Fibroblast of lung (primary cell): ENCODE results near the gene EBF3. TPM values are rescaled to one million over a fixed set of nuclear protein-coding genes. Genes with fewer than 3 reads are reported as not detected.

Experiments
- DNase-seq, 2 donors: peaks; one replicate each; pipeline versions ENCODE4 v3.0.0 to v3.0.0-alpha.2; 2010; ENCODE audit warnings: low read depth in 2 of 2
- H2AFZ ChIP-seq: 2 replicates; pipeline ENCODE4 v1.5.1; 2012; ENCODE audit warnings: low read length, control low read depth, inconsistent platforms
- H3K27ac ChIP-seq: 2 replicates; pipeline ENCODE4 v1.5.1; 2011; ENCODE audit warnings: low read length, control low read depth; ENCODE audit not compliant: insufficient read depth
- H3K27me3 ChIP-seq: 2 replicates; pipeline ENCODE4 v1.5.1; 2011; ENCODE audit warnings: mild to moderate bottlenecking, low read length; ENCODE audit not compliant: control insufficient read depth, insufficient read depth
- H3K36me3 ChIP-seq: 2 replicates; pipeline ENCODE4 v1.5.1; 2011; ENCODE audit warnings: low read length; ENCODE audit not compliant: control insufficient read depth, insufficient read depth
- H3K4me1 ChIP-seq: 2 replicates; pipeline ENCODE4 v1.5.1; 2011; ENCODE audit warnings: low read length; ENCODE audit not compliant: control insufficient read depth, insufficient read depth; ENCODE audit errors: extremely low read depth
- H3K4me2 ChIP-seq: 2 replicates; pipeline ENCODE4 v1.5.1; 2011; ENCODE audit warnings: low read length, control low read depth; ENCODE audit not compliant: insufficient read depth; ENCODE audit errors: extremely low read depth
- H3K4me3 ChIP-seq, 4 experiments: fragments of 200-600 bp in 1 of 4; sonication (generic) in 1 of 4; replicated peaks in 1 of 4; 2 replicates each; pipeline ENCODE4 v1.5.1; 2011 to 2016; ENCODE audit warnings: low read length in 4 of 4, low read depth in 3 of 4, mild to moderate bottlenecking in 3 of 4, control low read depth in 2 of 4, inconsistent platforms in 1 of 4, mixed read lengths in 1 of 4; ENCODE audit not compliant: insufficient read depth in 1 of 4; ENCODE audit errors: control extremely low read depth in 1 of 4
- H3K79me2 ChIP-seq: 2 replicates; pipeline ENCODE4 v1.5.1; 2012; ENCODE audit warnings: mild to moderate bottlenecking, low read length, inconsistent platforms; ENCODE audit not compliant: control insufficient read depth, insufficient read depth
- H3K9ac ChIP-seq: 2 replicates; pipeline ENCODE4 v1.5.1; 2011; ENCODE audit warnings: mild to moderate bottlenecking, low read length, control low read depth; ENCODE audit not compliant: insufficient read depth
- H3K9me3 ChIP-seq: 2 replicates; pipeline ENCODE4 v1.5.1; 2012; ENCODE audit warnings: low read depth, low read length; ENCODE audit not compliant: control insufficient read depth, insufficient read depth
- H4K20me1 ChIP-seq: 2 replicates; pipeline ENCODE4 v1.5.1; 2011; ENCODE audit warnings: low read length; ENCODE audit not compliant: control insufficient read depth, insufficient read depth; ENCODE audit errors: extremely low read depth
- CTCF ChIP-seq, 2 donors: IDR thresholded peaks in 1 of 2; conservative IDR thresholded peaks in 1 of 2; 1 replicate in 1 of 2; 2 replicates in 1 of 2; pipeline ENCODE4 v1.5.1; 2011 to 2012; ENCODE audit warnings: low read length in 2 of 2, control low read depth in 1 of 2, inconsistent platforms in 1 of 2, low read depth in 1 of 2, mild to moderate bottlenecking in 1 of 2
- EZH2 ChIP-seq: IDR thresholded peaks from 2 replicates; pipeline ENCODE4 v1.5.1; 2012; ENCODE audit warnings: low read length, control low read depth, mild to moderate bottlenecking; ENCODE audit errors: missing control alignments
- polyA plus RNA-seq, 2 donors: library from polyadenylated mRNA; depleted of rRNA in 1 of 2; stranded (reverse) in 1 of 2; unstranded in 1 of 2; fragments of >200 nt; gene quantifications; 2 replicates each; pipeline ENCODE4 v1.2.1, GENCODE V29; 2011 to 2012; ENCODE audit warnings: missing spikeins in 1 of 2
- total RNA-seq: library from RNA; depleted of rRNA; stranded (reverse); fragments of >200 nt; gene quantifications from 2 replicates; pipeline ENCODE4 v1.2.1, GENCODE V29; 2014

EBF3 gene
- total and polyA plus RNA-seq, 2 donors (not counting 1 experiment from before 2014, with no cell fraction given), result 0.12 to 0.17 TPM

GRCh38 chr10:129870961-129871621 is 93.0 kb downstream of the EBF3 start:
- Histone ChIP-seq H3K4me2 (no peak overlapping the region), H3K79me2 (no peaks in the 10 kb centered on the region), H3K27ac (no peak overlapping the region), H4K20me1 (no peaks in the 10 kb centered on the region), H2AFZ (no peak overlapping the region), H3K4me1 (no peaks in the 10 kb centered on the region), H3K36me3 (no peaks in the 10 kb centered on the region), H3K9ac (no peak overlapping the region), H3K4me3 (no peak overlapping the region), H3K9me3 (no peaks in the 10 kb centered on the region), H3K27me3 (no peaks in the 10 kb centered on the region)
- DNase-seq, result peak in 1 of 2 donors; percentile 11
- TF ChIP-seq EZH2, result no peak
- TF ChIP-seq CTCF (conservative IDR thresholded peaks at IDR 0.05 in 1 of 2, IDR thresholded peaks at IDR 0.05 in 1 of 2; ENCODE audit: low read depth in 1 of 2, low read length in 2 of 2), result no peak

GRCh38 chr10:129870474-129870757 is 93.7 kb downstream of the EBF3 start:
- Histone ChIP-seq H3K9ac (no peak overlapping the region), H3K4me3 (no peak overlapping the region), H3K79me2 (no peaks in the 10 kb centered on the region), H4K20me1 (no peaks in the 10 kb centered on the region), H3K27me3 (no peaks in the 10 kb centered on the region), H3K27ac (no peak overlapping the region), H3K4me1 (no peaks in the 10 kb centered on the region), H3K36me3 (no peaks in the 10 kb centered on the region), H2AFZ (no peak overlapping the region), H3K9me3 (no peaks in the 10 kb centered on the region), H3K4me2 (no peak overlapping the region)
- TF ChIP-seq EZH2 (no peak), CTCF (conservative IDR thresholded peaks at IDR 0.05 in 1 of 2, IDR thresholded peaks at IDR 0.05 in 1 of 2; ENCODE audit: low read depth in 1 of 2, low read length in 2 of 2) (no peak)
- no peak for DNase-seq

GRCh38 chr10:129869596-129870473 is 94.2 kb downstream of the EBF3 start:
- Histone ChIP-seq H3K4me2 (no peak overlapping the region), H3K36me3 (no peaks in the 10 kb centered on the region), H3K9me3 (no peaks in the 10 kb centered on the region), H2AFZ (no peak overlapping the region), H3K4me3 (no peak overlapping the region), H3K27ac (no peak overlapping the region), H3K27me3 (no peaks in the 10 kb centered on the region), H3K79me2 (no peaks in the 10 kb centered on the region), H4K20me1 (no peaks in the 10 kb centered on the region), H3K4me1 (no peaks in the 10 kb centered on the region), H3K9ac (no peak overlapping the region)
- no peak for TF ChIP-seq CTCF (conservative IDR thresholded peaks at IDR 0.05 in 1 of 2, IDR thresholded peaks at IDR 0.05 in 1 of 2; ENCODE audit: low read depth in 1 of 2, low read length in 2 of 2)
- TF ChIP-seq EZH2, result no peak
- DNase-seq, result no peak
